ENCODE measurements around the gene PSAP. TPM values are rescaled to one million over a fixed set of nuclear protein-coding genes. Genes with fewer than 3 reads are reported as not detected.

The PSAP gene
- total RNA-seq, 1 experiment from 2014 or later, result 1,316 TPM

GRCh38 chr10:71838264-71839211 is 12.5 kb downstream of the PSAP start:
- ChIA-PET CTCF (interaction anchor here (0.5 to 1.6 kb wide), 7 partner anchors 13 to 1691 kb away, joined by 3 to 8 read pairs (median 4); partner anchors contain the start of gene PSAP), POLR2A (interaction anchor here (0.6 to 1.5 kb wide), 3 partner anchors 12 to 1783 kb away, joined by 3 to 4 read pairs (median 4); partner anchors contain the start of gene PSAP)
- DNase-seq, result no peak
- Histone ChIP-seq H3K27me3 (replicated peaks; ENCODE audit: control insufficient read depth, insufficient read depth, low read length) (no peaks in the 10 kb centered on the region), H3K4me1 (peaks cover 81% of the 10 kb centered on the region), H3K4me3 (ENCODE audit: low read depth, low read length) (no peak overlapping the region), H3K9me3 (no peaks in the 10 kb centered on the region), H3K36me3 (ENCODE audit: control insufficient read depth, insufficient read depth, low read length) (peaks cover 2% of the 10 kb centered on the region; the same call in 1 of the 2 replicates)
- Mint-ChIP-seq H3K27me3 (ENCODE audit: insufficient read depth, unreplicated experiment) (no peaks in the 10 kb centered on the region), H3K36me3 (ENCODE audit: insufficient read depth, unreplicated experiment) (peaks cover 50% of the 10 kb centered on the region), H3K27ac (ENCODE audit: unreplicated experiment) (peak overlapping the region; percentile 46), H3K4me3 (ENCODE audit: unreplicated experiment) (peak overlapping the region; percentile 13), H3K9me3 (ENCODE audit: unreplicated experiment) (no peaks in the 10 kb centered on the region), H3K4me1 (ENCODE audit: low read depth, unreplicated experiment) (peaks cover 62% of the 10 kb centered on the region)
- TF ChIP-seq, protein P1, sequence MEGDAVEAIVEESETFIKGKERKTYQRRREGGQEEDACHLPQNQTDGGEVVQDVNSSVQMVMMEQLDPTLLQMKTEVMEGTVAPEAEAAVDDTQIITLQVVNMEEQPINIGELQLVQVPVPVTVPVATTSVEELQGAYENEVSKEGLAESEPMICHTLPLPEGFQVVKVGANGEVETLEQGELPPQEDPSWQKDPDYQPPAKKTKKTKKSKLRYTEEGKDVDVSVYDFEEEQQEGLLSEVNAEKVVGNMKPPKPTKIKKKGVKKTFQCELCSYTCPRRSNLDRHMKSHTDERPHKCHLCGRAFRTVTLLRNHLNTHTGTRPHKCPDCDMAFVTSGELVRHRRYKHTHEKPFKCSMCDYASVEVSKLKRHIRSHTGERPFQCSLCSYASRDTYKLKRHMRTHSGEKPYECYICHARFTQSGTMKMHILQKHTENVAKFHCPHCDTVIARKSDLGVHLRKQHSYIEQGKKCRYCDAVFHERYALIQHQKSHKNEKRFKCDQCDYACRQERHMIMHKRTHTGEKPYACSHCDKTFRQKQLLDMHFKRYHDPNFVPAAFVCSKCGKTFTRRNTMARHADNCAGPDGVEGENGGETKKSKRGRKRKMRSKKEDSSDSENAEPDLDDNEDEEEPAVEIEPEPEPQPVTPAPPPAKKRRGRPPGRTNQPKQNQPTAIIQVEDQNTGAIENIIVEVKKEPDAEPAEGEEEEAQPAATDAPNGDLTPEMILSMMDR (IDR thresholded peaks at IDR 0.05; ENCODE audit: insufficient read depth in 1 of 2, low read depth in 1 of 2, low read length in 1 of 2, severe bottlenecking in 1 of 2, unreplicated experiment in 1 of 2), result no peak
- intact Hi-C loops (cut with micrococcal nuclease; ENCODE audit: unreplicated experiment), result no loop called here
- BruUV-seq (replicated peaks), result no TSS peak

- intact Hi-C loops (cut with micrococcal nuclease; ENCODE audit: unreplicated experiment), result loop anchor here (1.0 to 2.0 kb wide), 2 partner anchors 59 to 1692 kb away; no protein-coding TSS in a partner anchor
- H3K27me3 Mint-ChIP-seq (ENCODE audit: insufficient read depth, unreplicated experiment), result no peaks in the 10 kb centered on the region
- Histone ChIP-seq H3K4me3 (ENCODE audit: low read depth, low read length) (no peak overlapping the region), H3K36me3 (ENCODE audit: control insufficient read depth, insufficient read depth, low read length) (peaks cover 6% of the 10 kb centered on the region), H3K4me1 (peaks cover 70% of the 10 kb centered on the region), H3K9me3 (no peaks in the 10 kb centered on the region), H3K27me3 (replicated peaks; ENCODE audit: control insufficient read depth, insufficient read depth, low read length) (no peaks in the 10 kb centered on the region)
- DNase-seq, result peak; percentile 74 to 76
- POLR2A ChIA-PET, result interaction anchor here (0.6 to 1.5 kb wide), 2 partner anchors 14 to 23 kb away, joined by 3 to 4 read pairs; partner anchors contain the start of gene PSAP
- CTCF ChIA-PET, result interaction anchor here (0.8 to 1.6 kb wide), 8 partner anchors 8 to 1692 kb away, joined by 3 to 15 read pairs (median 4); partner anchors contain the start of gene PSAP
- H3K4me3 Mint-ChIP-seq (ENCODE audit: unreplicated experiment), result no peak overlapping the region
- no TSS peak for BruUV-seq (replicated peaks)
- peak overlapping the region; percentile 46 for H3K27ac Mint-ChIP-seq (ENCODE audit: unreplicated experiment)
- peaks cover 49% of the 10 kb centered on the region for H3K4me1 Mint-ChIP-seq (ENCODE audit: low read depth, unreplicated experiment)
- H3K36me3 Mint-ChIP-seq (ENCODE audit: insufficient read depth, unreplicated experiment), result peaks cover 60% of the 10 kb centered on the region
- H3K9me3 Mint-ChIP-seq (ENCODE audit: unreplicated experiment), result no peaks in the 10 kb centered on the region
- TF ChIP-seq, protein P1 (IDR thresholded peaks at IDR 0.05; ENCODE audit: insufficient read depth in 1 of 2, low read depth in 1 of 2, low read length in 1 of 2, severe bottlenecking in 1 of 2, unreplicated experiment in 1 of 2), result peak; percentile 67 to 88
Measured at GRCh38 chr10:71837098-71837827, 13.8 kb downstream of the PSAP start.

DNA sequence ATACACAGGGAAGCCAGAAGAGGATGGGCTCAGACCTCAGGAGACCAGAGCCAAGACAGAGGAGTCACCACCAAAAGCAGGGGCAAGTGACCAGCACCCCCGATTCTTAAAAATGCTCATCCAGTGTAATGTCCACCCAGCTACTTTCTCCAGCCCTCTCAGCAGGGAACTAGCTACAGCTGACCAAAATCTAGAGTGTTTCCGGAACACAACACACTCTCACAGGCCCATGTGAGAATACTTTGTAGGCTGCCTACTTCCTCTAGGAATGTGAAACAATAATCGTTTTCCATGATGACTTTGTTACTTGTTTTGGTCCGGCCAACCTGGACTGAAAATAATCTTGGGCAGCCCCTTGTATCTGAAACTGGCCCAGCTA is 14.5 kb downstream of the PSAP start:
- peak overlapping the region; percentile 46 for H3K27ac Mint-ChIP-seq (ENCODE audit: unreplicated experiment)
- Histone ChIP-seq H3K36me3 (ENCODE audit: control insufficient read depth, insufficient read depth, low read length) (peaks cover 6% of the 10 kb centered on the region), H3K4me1 (peaks cover 63% of the 10 kb centered on the region), H3K27me3 (replicated peaks; ENCODE audit: control insufficient read depth, insufficient read depth, low read length) (no peaks in the 10 kb centered on the region), H3K4me3 (ENCODE audit: low read depth, low read length) (no peak overlapping the region), H3K9me3 (no peaks in the 10 kb centered on the region)
- no peak overlapping the region for H3K4me3 Mint-ChIP-seq (ENCODE audit: unreplicated experiment)
- H3K9me3 Mint-ChIP-seq (ENCODE audit: unreplicated experiment), result no peaks in the 10 kb centered on the region
- no peak for DNase-seq
- TF ChIP-seq, protein P1 (IDR thresholded peaks at IDR 0.05; ENCODE audit: insufficient read depth in 1 of 2, low read depth in 1 of 2, low read length in 1 of 2, severe bottlenecking in 1 of 2, unreplicated experiment in 1 of 2), result no peak
- BruUV-seq (replicated peaks), result no TSS peak
- intact Hi-C loops (cut with micrococcal nuclease; ENCODE audit: unreplicated experiment), result loop anchor here (2.0 kb wide), 1 partner anchor 1692 kb away; no protein-coding TSS in a partner anchor
- CTCF ChIA-PET, result interaction anchor here (0.9 to 1.6 kb wide), 6 partner anchors 9 to 1693 kb away, joined by 3 to 15 read pairs (median 5); partner anchors contain the start of gene PSAP
- POLR2A ChIA-PET, result interaction anchor here (0.8 to 1.5 kb wide), 1 partner anchor 15 kb away, joined by 4 read pairs; the partner anchor contains the start of gene PSAP
- H3K4me1 Mint-ChIP-seq (ENCODE audit: low read depth, unreplicated experiment), result peaks cover 48% of the 10 kb centered on the region
- peaks cover 67% of the 10 kb centered on the region for H3K36me3 Mint-ChIP-seq (ENCODE audit: insufficient read depth, unreplicated experiment)
- no peaks in the 10 kb centered on the region for H3K27me3 Mint-ChIP-seq (ENCODE audit: insufficient read depth, unreplicated experiment)
